Gastroesophageal sphincter (tissue), 4 donors: ENCODE measurements around the gene RFX6. TPM values are rescaled to one million over a fixed set of nuclear protein-coding genes. Genes with fewer than 3 reads are reported as not detected.

Source experiments
- ATAC-seq: fragments of 150-250 bp; one replicate; pipeline ENCODE4 v1.9.1; 2016; ENCODE audit warnings: mild to moderate bottlenecking, moderate library complexity
- H3K27ac ChIP-seq, 4 donors: fragments of 200-600 bp; sonication (generic) in 3 of 4; 1 replicate in 3 of 4; 2 replicates in 1 of 4; pipeline ENCODE4 v1.5.1; 2016 to 2019
- H3K27me3 ChIP-seq: fragments of 200-600 bp; sonication (generic); one replicate; pipeline ENCODE4 v1.5.1; 2019
- H3K36me3 ChIP-seq, 2 donors: fragments of 200-600 bp; sonication (generic); one replicate each; pipeline ENCODE4 v1.5.1; 2019; ENCODE audit warnings: control low read depth in 1 of 2
- H3K4me1 ChIP-seq, 3 donors: fragments of 200-600 bp; sonication (generic); 1 replicate in 2 of 3; 2 replicates in 1 of 3; pipeline ENCODE4 v1.5.1; 2016 to 2019; ENCODE audit warnings: control low read depth in 2 of 3
- H3K4me3 ChIP-seq, 2 donors: fragments of 200-600 bp; sonication (generic); one replicate each; pipeline ENCODE4 v1.5.1; 2019; ENCODE audit warnings: mild to moderate bottlenecking in 1 of 2, moderate library complexity in 1 of 2
- H3K9me3 ChIP-seq, 3 donors: fragments of 200-600 bp; sonication (generic); one replicate each; pipeline ENCODE4 v1.5.1; 2017 to 2019; ENCODE audit warnings: control low read depth in 2 of 3
- EP300 ChIP-seq: sonication (generic); formaldehyde crosslinking; IDR thresholded peaks from one replicate; pipeline ENCODE4 v1.6.1; 2017; ENCODE audit warnings: antibody characterized with exemption, mild to moderate bottlenecking
- POLR2A ChIP-seq, 2 donors: fragments of 450-650 bp; IDR thresholded peaks; one replicate each; pipeline ENCODE4 v1.6.1; 2017; ENCODE audit warnings: antibody characterized with exemption in 2 of 2, mild to moderate bottlenecking in 2 of 2, moderate library complexity in 1 of 2
- POLR2AphosphoS5 ChIP-seq: sonication (generic); formaldehyde crosslinking; IDR thresholded peaks from one replicate; pipeline ENCODE4 v1.6.1; 2017; ENCODE audit warnings: antibody characterized with exemption
- WGBS, 2 donors: methylation state at CpG; one replicate each; pipeline ENCODE4 v1.1.5; 2018; ENCODE audit warnings: low coverage in 1 of 2; 5-methylcytosine and 5-hydroxymethylcytosine counted together
- total RNA-seq, 4 donors: library from RNA; depleted of rRNA; stranded (reverse); fragments of >200 nt; gene quantifications; one replicate each; pipeline ENCODE4 v1.1.0, GENCODE V29; 2016
- TF ChIP-seq, protein P1 (sequence below), 4 experiments: fragments of 200-600 bp in 2 of 4; fragments of 450-650 bp in 2 of 4; sonication (generic) in 1 of 4; IDR thresholded peaks; one replicate each; pipeline ENCODE4 v1.5.1; 2017 to 2019; ENCODE audit warnings: antibody characterized with exemption in 4 of 4, mild to moderate bottlenecking in 2 of 4, moderate library complexity in 2 of 4

The RFX6 gene
- total RNA-seq, 4 donors from 2014 or later, result not detected

- no peak overlapping the region for H3K4me3 ChIP-seq
- TF ChIP-seq POLR2AphosphoS5 (no peak), POLR2A (IDR thresholded peaks at IDR 0.05) (no peak), EP300 (no peak)
- TF ChIP-seq, protein P1, sequence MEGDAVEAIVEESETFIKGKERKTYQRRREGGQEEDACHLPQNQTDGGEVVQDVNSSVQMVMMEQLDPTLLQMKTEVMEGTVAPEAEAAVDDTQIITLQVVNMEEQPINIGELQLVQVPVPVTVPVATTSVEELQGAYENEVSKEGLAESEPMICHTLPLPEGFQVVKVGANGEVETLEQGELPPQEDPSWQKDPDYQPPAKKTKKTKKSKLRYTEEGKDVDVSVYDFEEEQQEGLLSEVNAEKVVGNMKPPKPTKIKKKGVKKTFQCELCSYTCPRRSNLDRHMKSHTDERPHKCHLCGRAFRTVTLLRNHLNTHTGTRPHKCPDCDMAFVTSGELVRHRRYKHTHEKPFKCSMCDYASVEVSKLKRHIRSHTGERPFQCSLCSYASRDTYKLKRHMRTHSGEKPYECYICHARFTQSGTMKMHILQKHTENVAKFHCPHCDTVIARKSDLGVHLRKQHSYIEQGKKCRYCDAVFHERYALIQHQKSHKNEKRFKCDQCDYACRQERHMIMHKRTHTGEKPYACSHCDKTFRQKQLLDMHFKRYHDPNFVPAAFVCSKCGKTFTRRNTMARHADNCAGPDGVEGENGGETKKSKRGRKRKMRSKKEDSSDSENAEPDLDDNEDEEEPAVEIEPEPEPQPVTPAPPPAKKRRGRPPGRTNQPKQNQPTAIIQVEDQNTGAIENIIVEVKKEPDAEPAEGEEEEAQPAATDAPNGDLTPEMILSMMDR (IDR thresholded peaks at IDR 0.05), result no peak
- H3K36me3 ChIP-seq, result no peaks in the 10 kb centered on the region
- no peaks in the 10 kb centered on the region for H3K27me3 ChIP-seq
- WGBS, 2 donors, result 53 to 68% methylated on average over 1 of the region's 1 CpG
- ATAC-seq, result no peak
- no peaks in the 10 kb centered on the region for H3K9me3 ChIP-seq
- no peak overlapping the region for H3K27ac ChIP-seq
- H3K4me1 ChIP-seq, result no peaks in the 10 kb centered on the region
Measured at GRCh38 chr6:116894669-116895068, 17.6 kb downstream of the RFX6 start.

GRCh38 chr6:116895935-116896334 lies 18.9 kb downstream of the RFX6 start:
- TF ChIP-seq EP300 (no peak), POLR2A (IDR thresholded peaks at IDR 0.05) (no peak), POLR2AphosphoS5 (no peak)
- TF ChIP-seq, protein P1 (IDR thresholded peaks at IDR 0.05), result no peak
- no peaks in the 10 kb centered on the region for H3K4me1 ChIP-seq
- no peaks in the 10 kb centered on the region for H3K9me3 ChIP-seq
- no peak for ATAC-seq
- WGBS, 2 donors, result 36 to 76% methylated on average over 2 of the region's 2 CpGs
- H3K36me3 ChIP-seq, result no peaks in the 10 kb centered on the region
- H3K4me3 ChIP-seq, result no peak overlapping the region
- H3K27ac ChIP-seq, result no peak overlapping the region
- no peaks in the 10 kb centered on the region for H3K27me3 ChIP-seq

DNA sequence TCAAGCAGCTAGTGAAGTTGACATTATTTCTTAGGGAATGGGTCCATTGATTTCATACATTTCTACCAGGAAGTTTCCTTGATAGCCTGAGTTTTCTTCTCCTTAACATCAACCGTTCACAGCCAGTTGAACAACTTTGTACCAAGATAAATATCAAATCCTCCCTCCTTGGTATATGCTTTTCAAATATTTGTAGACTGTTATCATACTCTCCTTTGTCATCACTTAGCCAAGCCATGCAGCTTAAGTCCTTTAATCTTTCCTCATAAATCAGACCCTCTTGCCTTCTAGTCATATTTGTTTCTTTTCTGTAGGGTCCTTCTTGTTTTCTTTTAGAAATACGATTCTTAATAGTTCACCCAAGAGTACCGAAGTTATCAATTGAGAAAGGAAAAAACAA lies 25.6 kb downstream of the RFX6 start:
- no peak overlapping the region for H3K27ac ChIP-seq
- H3K27me3 ChIP-seq, result no peaks in the 10 kb centered on the region
- no peak overlapping the region for H3K4me3 ChIP-seq
- ATAC-seq, result no peak
- TF ChIP-seq POLR2AphosphoS5 (no peak), EP300 (no peak), POLR2A (IDR thresholded peaks at IDR 0.05) (no peak)
- TF ChIP-seq, protein P1 (IDR thresholded peaks at IDR 0.05), result no peak
- no peaks in the 10 kb centered on the region for H3K4me1 ChIP-seq
- peaks cover 0 to 7% (median 0%) of the 10 kb centered on the region in 3 donors for H3K9me3 ChIP-seq
- 30 to 58% methylated on average over 2 to 3 of the region's 3 CpGs for WGBS, 2 donors
- H3K36me3 ChIP-seq, result no peaks in the 10 kb centered on the region

- H3K4me3 ChIP-seq, result no peak overlapping the region
- TF ChIP-seq, protein P1 (IDR thresholded peaks at IDR 0.05), result no peak
- no peak for TF ChIP-seq EP300
- no peak for TF ChIP-seq POLR2AphosphoS5
- TF ChIP-seq POLR2A (IDR thresholded peaks at IDR 0.05), result no peak
- ATAC-seq, result no peak
- no peaks in the 10 kb centered on the region for H3K36me3 ChIP-seq
- no peaks in the 10 kb centered on the region for H3K9me3 ChIP-seq
- 44 to 63% methylated on average over 3 to 4 of the region's 4 CpGs for WGBS, 2 donors
- no peak overlapping the region for H3K27ac ChIP-seq
- no peaks in the 10 kb centered on the region for H3K4me1 ChIP-seq
- no peaks in the 10 kb centered on the region for H3K27me3 ChIP-seq
Measured at GRCh38 chr6:116922853-116923548, 46.0 kb downstream of the RFX6 start.

GRCh38 chr6:116924245-116924644 lies 47.2 kb downstream of the RFX6 start:
- ATAC-seq, result no peak
- no peak overlapping the region for H3K27ac ChIP-seq
- no peaks in the 10 kb centered on the region for H3K27me3 ChIP-seq
- TF ChIP-seq, protein P1 (IDR thresholded peaks at IDR 0.05), result no peak
- TF ChIP-seq POLR2AphosphoS5, result no peak
- no peak for TF ChIP-seq EP300
- TF ChIP-seq POLR2A (IDR thresholded peaks at IDR 0.05), result no peak
- H3K4me3 ChIP-seq, result no peak overlapping the region
- no peaks in the 10 kb centered on the region for H3K9me3 ChIP-seq
- H3K36me3 ChIP-seq, result no peaks in the 10 kb centered on the region
- H3K4me1 ChIP-seq, result no peaks in the 10 kb centered on the region
- WGBS, 2 donors, result 39 to 44% methylated on average over 2 of the region's 2 CpGs
